Naive thymus-derived CD8-positive, alpha-beta T cell (primary cell): ENCODE measurements around the gene CCDC27. TPM values are rescaled to one million over a fixed set of nuclear protein-coding genes. Genes with fewer than 3 reads are reported as not detected.

Source experiments
- ATAC-seq, 2 donors: fragments of 150-1000 bp; cut with Tn5 transposase in 1 of 2; sonication (Bioruptor Pico), chemical (Tn5 transposase) in 1 of 2; 1 replicate in 1 of 2; 2 replicates in 1 of 2; pipeline ENCODE4 v1.10.0; 2021; ENCODE audit warnings: mild to moderate bottlenecking in 2 of 2, moderate library complexity in 2 of 2
- POLR2A ChIA-PET: fragments of 350-600 bp; sonication (Branson Sonifier 250); formaldehyde crosslinking; loops from one replicate; lab custom pipeline; 2021; ENCODE audit warnings: antibody characterized with exemption; lab: Charles Lee
- DNase-seq, 10 donors: peaks; one replicate each; pipeline versions ENCODE4 v3.0.0 to v3.0.0-alpha.2; 2020 to 2022
- H3K27ac Mint-ChIP-seq, 10 donors: one replicate each; pipeline ENCODE4 v1.8.0; 2020 to 2022; ENCODE audit warnings: mild to moderate bottlenecking in 10 of 10, mixed read lengths in 10 of 10, moderate library complexity in 4 of 10, inconsistent platforms in 1 of 10
- H3K27me3 Mint-ChIP-seq, 5 donors: one replicate each; pipeline ENCODE4 v1.8.0; 2021 to 2022; ENCODE audit warnings: mixed read lengths in 5 of 5
- H3K36me3 Mint-ChIP-seq, 3 donors: one replicate each; pipeline ENCODE4 v1.8.0; 2020 to 2022; ENCODE audit warnings: mixed read lengths in 3 of 3, mild to moderate bottlenecking in 2 of 3, inconsistent platforms in 1 of 3
- H3K4me1 Mint-ChIP-seq, 4 donors: one replicate each; pipeline ENCODE4 v1.8.0; 2021 to 2022; ENCODE audit warnings: mixed read lengths in 4 of 4
- H3K4me3 Mint-ChIP-seq, 10 donors: one replicate each; pipeline ENCODE4 v1.8.0; 2020 to 2022; ENCODE audit warnings: mild to moderate bottlenecking in 10 of 10, mixed read lengths in 10 of 10, moderate library complexity in 6 of 10, inconsistent platforms in 1 of 10
- H3K9me3 Mint-ChIP-seq, 9 donors: one replicate each; pipeline ENCODE4 v1.8.0; 2020 to 2022; ENCODE audit warnings: mixed read lengths in 9 of 9, mild to moderate bottlenecking in 3 of 9, inconsistent platforms in 1 of 9, moderate library complexity in 1 of 9
- polyA plus RNA-seq, 3 donors: library from polyadenylated mRNA; unstranded; fragments of 300-500 nt; fragmentation: Illumina TruSeq; gene quantifications; one replicate each; pipeline ENCODE4 v1.2.3, GENCODE V29; 2021
- total RNA-seq, 8 experiments: library from RNA in 2 of 8; stranded (reverse) in 2 of 8; gene quantifications; one replicate each; pipeline ENCODE4 v1.2.3 and lab custom pipeline; 2021 to 2026

The CCDC27 gene
- not detected for total RNA-seq
- not detected for polyA plus RNA-seq
- 0 reads per million in 6 experiments for total RNA-seq (lab: John Stamatoyannopoulos, UW)

DNA sequence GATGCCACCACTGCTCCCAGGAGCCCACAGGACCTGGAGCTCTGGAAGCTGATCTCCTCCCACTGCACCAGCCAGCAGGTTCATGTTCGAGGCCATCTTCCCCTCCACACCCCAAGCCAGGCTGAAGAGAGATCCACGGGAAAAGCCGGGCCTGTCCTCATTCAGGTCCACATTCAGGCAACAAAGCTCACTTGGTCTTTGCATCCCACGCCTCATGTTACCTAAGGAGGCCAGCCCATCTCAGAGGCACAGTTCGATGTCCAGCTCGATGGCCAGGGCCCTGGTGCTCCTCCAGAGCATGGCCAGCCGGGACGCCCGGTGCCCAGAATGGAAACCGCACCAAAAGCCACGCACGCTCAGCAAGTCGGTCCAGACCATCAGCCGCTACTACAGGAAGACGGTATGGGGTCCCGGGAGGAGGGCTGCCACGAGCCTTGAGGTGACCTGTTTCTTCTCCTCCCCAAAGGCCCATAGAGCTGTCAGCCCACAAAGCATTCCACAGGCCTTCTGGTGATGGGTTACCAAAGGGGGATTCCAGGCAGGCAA is at the start of gene CCDC27:
Gene CCDC27 (plus strand): TSS at position 51 of the 546 bp plus-strand sequence. CDS start 32 bp downstream, at position 83.
- DNase-seq (no peak), ATAC-seq (no peak)
- Mint-ChIP-seq H3K27me3 (peaks cover 0 to 12% (median 1%) of the 10 kb centered on the region in 5 donors), H3K4me1 (peaks cover 0 to 10% (median 9%) of the 10 kb centered on the region in 4 donors), H3K9me3 (no peaks in the 10 kb centered on the region), H3K36me3 (no peaks in the 10 kb centered on the region), H3K27ac (peak within 1 kb of the TSS in 1 of 10 donors; percentile 74), H3K4me3 (no peak within 1 kb of the TSS)
- POLR2A ChIA-PET = interaction anchor here (0.8 kb wide), 1 partner anchor 19 kb away, joined by 7 read pairs; no protein-coding TSS in a partner anchor

GRCh38 chr1:3702528-3702927 is 49.7 kb upstream of the CCDC27 start:
- H3K27ac Mint-ChIP-seq = no peak overlapping the region
- ATAC-seq (no peak), DNase-seq (no peak)
- no peaks in the 10 kb centered on the region for H3K9me3 Mint-ChIP-seq
- H3K27me3 Mint-ChIP-seq = peaks cover 2 to 24% (median 18%) of the 10 kb centered on the region in 5 donors
- no peak overlapping the region for H3K4me3 Mint-ChIP-seq
- POLR2A ChIA-PET = no interaction called here
- H3K4me1 Mint-ChIP-seq = peaks cover 2 to 9% (median 7%) of the 10 kb centered on the region in 4 donors
- no peaks in the 10 kb centered on the region for H3K36me3 Mint-ChIP-seq

DNA sequence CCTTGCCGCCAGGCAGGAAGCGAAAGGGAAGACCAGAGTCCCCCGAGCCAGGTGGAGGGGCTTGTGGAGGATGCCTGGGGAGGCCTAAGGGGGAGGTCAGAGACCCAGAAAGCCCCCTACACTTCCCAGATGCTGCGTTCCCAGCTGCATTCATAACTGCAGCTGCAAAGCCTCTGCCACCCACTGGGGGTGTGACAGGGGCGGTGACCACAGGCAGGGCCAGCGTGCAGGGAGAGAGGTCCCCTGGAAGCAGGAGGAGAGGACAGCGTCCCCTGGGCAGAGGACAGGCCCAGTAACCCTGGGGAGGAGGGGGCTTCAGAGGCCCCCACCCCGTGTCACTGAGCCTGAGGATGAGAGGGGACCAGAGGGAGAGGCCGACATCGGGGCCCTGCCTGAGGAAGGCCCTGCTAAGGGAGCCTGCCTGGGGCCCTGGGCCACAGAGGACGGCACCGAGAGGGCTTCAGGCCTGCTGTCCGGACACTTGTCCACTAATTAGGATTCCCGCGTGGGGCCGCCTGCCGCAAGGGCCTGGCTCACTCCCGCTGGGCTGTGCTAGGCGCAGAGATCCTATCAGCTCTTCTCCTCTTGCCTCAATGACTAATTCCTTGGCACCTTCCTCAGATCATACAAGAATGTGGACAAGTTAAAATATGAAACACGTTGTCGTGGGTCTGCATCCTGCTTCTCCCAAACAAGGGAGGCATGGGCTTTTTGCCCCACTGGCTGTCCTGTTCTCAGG is 49.1 kb upstream of the CCDC27 start:
- peaks cover 2 to 9% (median 7%) of the 10 kb centered on the region in 4 donors for H3K4me1 Mint-ChIP-seq
- POLR2A ChIA-PET = no interaction called here
- H3K36me3 Mint-ChIP-seq = no peaks in the 10 kb centered on the region
- H3K4me3 Mint-ChIP-seq = peak overlapping the region in 2 of 10 donors; percentile 51 to 59
- H3K9me3 Mint-ChIP-seq = no peaks in the 10 kb centered on the region
- no peak overlapping the region for H3K27ac Mint-ChIP-seq
- no peak for ATAC-seq
- peaks cover 2 to 19% (median 15%) of the 10 kb centered on the region in 5 donors for H3K27me3 Mint-ChIP-seq
- DNase-seq = no peak

DNA sequence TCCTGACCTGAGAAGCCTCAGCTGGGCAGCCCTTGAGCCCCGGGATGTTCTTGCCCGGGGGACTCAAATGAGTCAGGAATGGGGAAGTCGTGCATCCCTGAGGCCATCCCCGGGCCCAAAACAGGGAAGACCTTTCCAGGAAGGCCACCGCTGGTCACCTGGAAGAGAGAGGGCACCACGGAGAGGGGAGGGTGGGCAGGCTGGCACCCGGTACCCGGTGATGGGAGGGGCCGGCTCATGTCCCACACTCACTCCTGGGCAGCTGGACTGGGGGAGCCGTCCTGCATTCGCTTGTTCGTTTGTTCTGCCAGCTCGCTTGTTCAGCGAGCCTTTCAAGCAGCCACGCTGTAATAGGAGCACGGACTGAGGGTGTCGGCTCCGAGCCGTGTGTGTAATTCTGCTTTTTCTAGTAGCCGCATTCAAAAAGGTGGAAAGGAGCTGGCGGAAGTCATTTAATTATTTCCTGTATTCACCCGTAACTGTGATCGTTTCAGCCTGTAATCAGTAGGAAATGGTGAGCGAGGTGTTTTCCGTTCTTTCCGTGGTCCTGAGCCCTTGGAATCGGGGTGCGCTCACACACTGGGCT is 48.4 kb upstream of the CCDC27 start:
- peak overlapping the region in 5 of 10 donors; percentile 33 to 89 (median 77) for H3K27ac Mint-ChIP-seq
- POLR2A ChIA-PET = no interaction called here
- no peaks in the 10 kb centered on the region for H3K36me3 Mint-ChIP-seq
- H3K4me1 Mint-ChIP-seq = peaks cover 2 to 9% (median 7%) of the 10 kb centered on the region in 4 donors
- peak overlapping the region; percentile 11 to 70 (median 58) for H3K4me3 Mint-ChIP-seq
- no peak for ATAC-seq
- no peaks in the 10 kb centered on the region for H3K9me3 Mint-ChIP-seq
- no peak for DNase-seq
- peaks cover 2 to 18% (median 10%) of the 10 kb centered on the region in 5 donors for H3K27me3 Mint-ChIP-seq

DNA sequence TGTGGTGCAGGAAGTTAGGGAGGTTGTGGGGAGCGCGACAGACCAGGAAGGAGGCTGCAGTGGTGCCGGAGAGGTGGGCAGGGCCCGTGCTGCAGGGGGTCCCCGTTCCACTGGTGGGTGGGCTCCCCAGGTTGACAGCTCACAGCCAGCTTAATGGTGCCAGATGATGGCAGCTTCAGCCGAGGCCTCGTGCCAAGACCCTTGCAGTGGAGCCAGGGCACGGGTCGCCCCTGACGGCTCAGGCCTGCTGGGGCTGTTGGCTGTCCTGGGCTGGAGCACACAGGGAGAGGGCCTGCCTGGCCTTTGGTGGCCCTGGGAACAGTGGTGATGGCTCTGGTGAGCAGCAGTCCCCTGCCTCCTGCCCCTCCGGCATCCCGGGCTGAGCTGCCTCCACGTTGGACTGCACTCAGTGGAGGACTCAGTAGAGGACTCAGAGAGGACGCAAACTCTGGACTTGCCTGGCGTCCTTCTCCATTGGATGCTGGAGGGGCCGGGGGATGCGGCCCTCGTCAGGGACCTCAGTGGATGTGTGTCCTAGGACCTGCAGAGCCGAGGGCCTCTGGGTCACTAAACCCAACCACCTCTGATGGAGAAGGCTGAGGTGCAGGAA is 46.8 kb upstream of the CCDC27 start:
- no peak overlapping the region for H3K4me3 Mint-ChIP-seq
- H3K36me3 Mint-ChIP-seq = no peaks in the 10 kb centered on the region
- DNase-seq (no peak), ATAC-seq (no peak)
- peaks cover 2 to 9% (median 7%) of the 10 kb centered on the region in 4 donors for H3K4me1 Mint-ChIP-seq
- peaks cover under 1 to 20% (median 4%) of the 10 kb centered on the region in 5 donors for H3K27me3 Mint-ChIP-seq
- H3K27ac Mint-ChIP-seq = no peak overlapping the region
- no peaks in the 10 kb centered on the region for H3K9me3 Mint-ChIP-seq
- POLR2A ChIA-PET = no interaction called here

DNA sequence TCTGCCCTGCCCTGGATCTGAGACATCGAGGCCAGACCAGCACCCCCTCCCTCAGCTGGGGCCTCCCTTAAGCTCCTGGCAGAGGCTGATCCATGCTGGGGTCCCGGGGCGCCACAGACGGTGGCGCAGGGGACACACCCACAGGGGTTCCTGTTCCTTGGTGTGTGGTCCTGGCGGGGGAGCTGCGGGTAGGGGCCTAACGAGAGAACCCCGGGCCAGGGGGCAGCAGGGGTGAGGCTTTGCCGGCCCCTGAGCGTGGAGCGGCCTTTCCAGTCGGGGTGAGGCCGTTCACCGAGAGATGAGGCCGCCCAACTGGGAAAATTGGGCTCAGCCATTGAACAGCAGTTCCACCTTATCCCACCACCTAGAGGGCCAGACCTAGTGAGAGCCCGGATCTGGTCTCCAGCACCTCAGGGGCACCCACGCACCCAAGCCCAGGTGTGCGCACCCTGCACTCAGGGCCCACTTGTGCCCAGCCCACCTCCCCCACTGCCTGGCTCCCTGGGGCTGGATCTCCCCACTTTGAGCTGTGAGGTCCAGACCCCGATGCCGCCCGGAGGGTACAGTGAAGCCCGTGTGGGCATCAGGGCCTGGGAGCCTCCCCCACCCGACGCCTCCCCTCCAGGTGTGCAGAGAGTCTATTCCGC is 45.5 kb upstream of the CCDC27 start:
- H3K4me1 Mint-ChIP-seq = peaks cover 2 to 9% (median 7%) of the 10 kb centered on the region in 4 donors
- ATAC-seq (no peak), DNase-seq (no peak)
- POLR2A ChIA-PET = no interaction called here
- no peaks in the 10 kb centered on the region for H3K9me3 Mint-ChIP-seq
- H3K27ac Mint-ChIP-seq = no peak overlapping the region
- no peaks in the 10 kb centered on the region for H3K36me3 Mint-ChIP-seq
- H3K27me3 Mint-ChIP-seq = peaks cover 3 to 30% (median 10%) of the 10 kb centered on the region in 5 donors
- H3K4me3 Mint-ChIP-seq = no peak overlapping the region

GRCh38 chr1:3707298-3707938 is 44.8 kb upstream of the CCDC27 start:
- peaks cover 3 to 36% (median 16%) of the 10 kb centered on the region in 5 donors for H3K27me3 Mint-ChIP-seq
- H3K4me3 Mint-ChIP-seq = no peak overlapping the region
- H3K36me3 Mint-ChIP-seq = no peaks in the 10 kb centered on the region
- DNase-seq (no peak), ATAC-seq (no peak)
- H3K4me1 Mint-ChIP-seq = peaks cover 2 to 9% (median 7%) of the 10 kb centered on the region in 4 donors
- no peaks in the 10 kb centered on the region for H3K9me3 Mint-ChIP-seq
- POLR2A ChIA-PET = no interaction called here
- no peak overlapping the region for H3K27ac Mint-ChIP-seq

- no peak for DNase-seq
- Mint-ChIP-seq H3K4me3 (no peak overlapping the region), H3K4me1 (peaks cover 2 to 9% (median 7%) of the 10 kb centered on the region in 4 donors), H3K27ac (no peak overlapping the region), H3K36me3 (no peaks in the 10 kb centered on the region), H3K27me3 (peaks cover 3 to 36% (median 17%) of the 10 kb centered on the region in 5 donors), H3K9me3 (no peaks in the 10 kb centered on the region)
- POLR2A ChIA-PET = no interaction called here
- no peak for ATAC-seq
Observed at GRCh38 chr1:3707939-3708328, 44.3 kb upstream of the CCDC27 start.

- H3K27me3 Mint-ChIP-seq = peaks cover 3 to 36% (median 17%) of the 10 kb centered on the region in 5 donors
- no peaks in the 10 kb centered on the region for H3K9me3 Mint-ChIP-seq
- POLR2A ChIA-PET = no interaction called here
- ATAC-seq (no peak), DNase-seq (no peak)
- peaks cover 2 to 6% (median 6%) of the 10 kb centered on the region in 4 donors for H3K4me1 Mint-ChIP-seq
- no peak overlapping the region for H3K4me3 Mint-ChIP-seq
- H3K27ac Mint-ChIP-seq = no peak overlapping the region
- H3K36me3 Mint-ChIP-seq = no peaks in the 10 kb centered on the region
Observed at GRCh38 chr1:3708791-3709190, 43.5 kb upstream of the CCDC27 start.

DNA sequence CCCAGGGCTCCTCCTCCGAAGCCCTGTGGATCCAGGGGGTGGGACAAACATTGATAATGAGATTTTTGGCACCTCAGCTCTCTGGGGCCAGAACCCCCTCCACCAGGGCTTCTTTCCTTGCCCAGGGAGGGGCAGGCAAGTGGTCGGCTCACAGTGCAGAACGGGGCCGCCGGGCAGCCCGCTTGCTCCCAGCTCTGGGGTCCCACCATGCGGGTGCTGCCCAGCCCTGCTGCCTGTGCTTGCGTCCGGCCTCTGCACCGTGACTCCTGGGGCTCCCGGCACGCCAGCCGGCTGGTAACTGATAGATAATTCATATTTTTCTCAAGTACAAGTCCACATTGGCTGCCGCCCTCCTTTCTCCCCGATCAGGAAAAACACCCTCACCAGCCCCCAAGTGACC is 42.0 kb upstream of the CCDC27 start:
- peaks cover 3 to 36% (median 17%) of the 10 kb centered on the region in 5 donors for H3K27me3 Mint-ChIP-seq
- DNase-seq = no peak
- no peak overlapping the region for H3K27ac Mint-ChIP-seq
- ATAC-seq = no peak
- no peaks in the 10 kb centered on the region for H3K36me3 Mint-ChIP-seq
- POLR2A ChIA-PET = no interaction called here
- H3K4me1 Mint-ChIP-seq = no peaks in the 10 kb centered on the region
- H3K9me3 Mint-ChIP-seq = no peaks in the 10 kb centered on the region
- H3K4me3 Mint-ChIP-seq = no peak overlapping the region

- peaks cover 3 to 40% (median 17%) of the 10 kb centered on the region in 5 donors for H3K27me3 Mint-ChIP-seq
- H3K9me3 Mint-ChIP-seq = no peaks in the 10 kb centered on the region
- no peaks in the 10 kb centered on the region for H3K36me3 Mint-ChIP-seq
- no peak overlapping the region for H3K27ac Mint-ChIP-seq
- ATAC-seq (no peak), DNase-seq (no peak)
- POLR2A ChIA-PET = no interaction called here
- no peaks in the 10 kb centered on the region for H3K4me1 Mint-ChIP-seq
- H3K4me3 Mint-ChIP-seq = no peak overlapping the region
Observed at GRCh38 chr1:3711381-3711779, 40.9 kb upstream of the CCDC27 start.
